ENCODE data around the gene FOSB. TPM values are rescaled to one million over a fixed set of nuclear protein-coding genes. Genes with fewer than 3 reads are reported as not detected.

Gene FOSB
- total and polyA plus RNA-seq, 9 of the 15 experiments (the other 6 are each of a cell fraction or from before 2014, with no cell fraction given) = 0.11 to 2.7 (median 0.73) TPM

- TF ChIP-seq ETV6 (IDR thresholded peaks at IDR 0.05; ENCODE audit: borderline replicate concordance in 1 of 2, low read depth in 2 of 2, low read length in 1 of 2) (no peak), ETV6 (CRISPR knock-in tag; IDR thresholded peaks at IDR 0.05; ENCODE audit: borderline replicate concordance) (no peak), SUPT5H (IDR thresholded peaks at IDR 0.05) (no peak), ZNF318 (IDR thresholded peaks at IDR 0.05; ENCODE audit: borderline replicate concordance in 1 of 2, low read depth in 1 of 2) (no peak), CBX8 (IDR thresholded peaks at IDR 0.05; ENCODE audit: borderline replicate concordance, extremely low read depth, low read depth, low read length, poor library complexity, severe bottlenecking) (no peak), RHOXF2B (CRISPR knock-in tag; conservative IDR thresholded peaks at IDR 0.05) (no peak), NONO (IDR thresholded peaks at IDR 0.05; ENCODE audit: low read depth in 2 of 2, low read length in 1 of 2) (no peak), CGGBP1 (CRISPR knock-in tag; IDR thresholded peaks at IDR 0.05) (no peak), NUFIP1 (IDR thresholded peaks at IDR 0.05; ENCODE audit: partially characterized antibody) (no peak), ZNF347 (CRISPR knock-in tag; IDR thresholded peaks at IDR 0.05; ENCODE audit: low read depth) (no peak), ZNF217 (CRISPR knock-in tag; IDR thresholded peaks at IDR 0.05) (no peak), ZBTB7A (IDR thresholded peaks at IDR 0.05; ENCODE audit: borderline replicate concordance, control insufficient read depth, low read depth, low read length) (no peak), ZZZ3 (IDR thresholded peaks at IDR 0.05) (no peak), MAX (CRISPR knock-in tag; IDR thresholded peaks at IDR 0.05) (0 out of 2 replicates have a peak, but pooled peaks have one; percentile 17), ZNF3 (CRISPR knock-in tag; IDR thresholded peaks at IDR 0.05) (no peak), NR2F6 (CRISPR knock-in tag; IDR thresholded peaks at IDR 0.05) (no peak), ZNF134 (CRISPR knock-in tag; conservative IDR thresholded peaks at IDR 0.05) (no peak), BHLHE40 (IDR thresholded peaks at IDR 0.05; ENCODE audit: low read length) (0 out of 2 replicates have a peak, but pooled peaks have one; percentile 18), KDM5B (IDR thresholded peaks at IDR 0.05; ENCODE audit: insufficient replicate concordance, low read depth, low read length) (no peak)
Measured at GRCh38 chr19:45523642-45524256, 56.0 kb downstream of the FOSB start (continued).
